Measurements from ENCODE around the gene PRSS3. TPM values are rescaled to one million over a fixed set of nuclear protein-coding genes. Genes with fewer than 3 reads are reported as not detected.
A peak's percentile ranks its signal among the peaks of the same experiment; 100 is the strongest.
"Not testable (repeated sequence)": the region's sequence is repeated elsewhere in the genome, so short reads cannot be mapped to it uniquely, and the experiment has no call there.

PRSS3 gene
- total RNA-seq: not detected in 2 replicates

DNA sequence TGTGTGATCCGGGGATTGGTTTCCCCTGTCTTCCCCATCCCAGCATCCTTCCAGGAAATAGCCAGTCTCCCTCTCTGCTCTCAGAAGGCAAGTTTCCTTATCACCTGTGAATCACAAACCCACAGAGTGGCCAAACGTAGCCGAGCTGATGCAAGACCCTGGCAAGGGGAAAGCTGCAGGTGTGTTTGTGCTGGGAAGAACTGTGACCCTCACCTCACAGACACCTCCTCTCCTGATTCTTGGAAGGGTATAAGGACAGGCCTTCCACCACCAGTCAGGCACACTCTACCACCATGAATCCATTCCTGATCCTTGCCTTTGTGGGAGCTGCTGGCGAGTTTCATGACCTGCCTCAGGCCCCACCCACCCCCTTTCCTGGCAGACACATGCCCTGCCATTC is at the start of gene PRSS3:
TSS of gene PRSS3 (plus strand) at position 281 of the 400 bp plus-strand sequence. CDS start at position 294, 13 bp downstream.
- no peaks in the 10 kb centered on the region for H3K9me3 Mint-ChIP-seq
- DNase-seq (ENCODE audit: low spot score): no peak
- intact Hi-C loops (cut with micrococcal nuclease): no loop called here
- no peaks in the 10 kb centered on the region for H3K4me1 Mint-ChIP-seq (ENCODE audit: low read depth)
- no peak within 1 kb of the TSS for H3K27ac Mint-ChIP-seq
- no peak within 1 kb of the TSS for H3K4me3 Mint-ChIP-seq
- no peaks in the 10 kb centered on the region for H3K36me3 Mint-ChIP-seq (ENCODE audit: low read depth)
- H3K27me3 Mint-ChIP-seq (ENCODE audit: insufficient read depth): peaks cover 24% of the 10 kb centered on the region

DNA sequence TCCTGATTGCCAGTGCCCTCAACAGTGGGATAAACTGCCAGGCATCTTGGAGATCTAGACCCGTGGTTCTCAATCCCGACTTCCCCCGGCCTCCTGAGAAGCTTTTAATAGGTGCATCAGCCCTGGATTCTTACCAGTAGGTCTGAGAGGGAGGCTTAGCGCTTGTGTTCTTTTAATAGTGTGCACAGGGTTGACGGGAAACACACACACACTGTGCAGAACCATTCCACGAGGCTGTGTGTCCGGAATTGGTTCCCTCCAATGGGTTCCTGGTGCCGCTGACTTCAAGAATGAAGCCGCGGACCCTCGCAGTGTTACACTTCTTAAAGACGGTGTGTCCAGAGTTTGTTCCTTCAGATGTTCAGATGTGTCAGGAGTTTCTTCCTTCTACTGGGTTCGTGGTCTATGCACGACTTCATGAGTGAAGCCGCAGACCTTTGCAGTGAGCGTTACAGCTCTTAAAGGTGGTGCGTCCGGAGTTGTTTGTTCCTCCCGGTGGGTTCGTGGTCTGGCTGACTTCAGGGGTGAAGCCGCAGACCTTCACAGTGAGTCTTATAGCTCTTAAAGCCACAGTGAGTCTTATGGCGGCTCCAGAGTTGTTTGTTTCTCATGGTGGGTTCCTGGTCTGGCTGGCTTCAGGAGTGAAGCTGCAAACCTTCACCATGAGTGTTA is 46.6 kb upstream of the PRSS3 start:
- Mint-ChIP-seq H3K27me3 (ENCODE audit: insufficient read depth) (peaks cover 57% of the 10 kb centered on the region), H3K27ac (no peak overlapping the region)

DNA sequence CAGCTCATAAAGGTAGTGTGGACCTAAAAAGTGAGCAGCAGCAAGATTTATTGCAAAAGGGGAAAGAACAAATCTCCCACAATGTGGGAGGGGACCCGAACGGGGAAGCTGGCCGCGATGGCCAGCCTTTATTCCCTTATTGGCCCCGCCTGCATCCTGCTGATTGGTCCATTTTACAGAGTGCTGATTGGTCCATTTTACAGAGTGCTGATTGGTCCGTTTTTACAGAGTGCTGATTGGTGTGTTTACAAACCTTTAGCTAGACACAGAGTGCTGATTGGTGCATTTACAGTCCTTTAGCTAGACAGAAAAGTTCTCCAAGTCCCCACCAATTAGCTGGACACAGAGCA is 46.1 kb upstream of the PRSS3 start:
- H3K9me3 Mint-ChIP-seq; H3K36me3 Mint-ChIP-seq (ENCODE audit: low read depth); DNase-seq (ENCODE audit: low spot score); intact Hi-C loops (cut with micrococcal nuclease); H3K27ac Mint-ChIP-seq: not testable (repeated sequence)
- Mint-ChIP-seq H3K27me3 (ENCODE audit: insufficient read depth) (peaks cover 58% of the 10 kb centered on the region), H3K4me3 (peak overlapping the region; percentile 59), H3K4me1 (ENCODE audit: low read depth) (peaks cover 13% of the 10 kb centered on the region)

More for the DNA sequence above, 46.6 kb upstream of the PRSS3 start:
- peak overlapping the region; percentile 59 for H3K4me3 Mint-ChIP-seq
- intact Hi-C loops (cut with micrococcal nuclease): no loop called here
- DNase-seq (ENCODE audit: low spot score): peak; percentile 12
- H3K4me1 Mint-ChIP-seq (ENCODE audit: low read depth): peaks cover 13% of the 10 kb centered on the region
- no peaks in the 10 kb centered on the region for H3K9me3 Mint-ChIP-seq
- peaks cover 1% of the 10 kb centered on the region for H3K36me3 Mint-ChIP-seq (ENCODE audit: low read depth)

GRCh38 chr9:33750307-33750838 is 45.0 kb upstream of the PRSS3 start:
- Mint-ChIP-seq H3K9me3 (no peaks in the 10 kb centered on the region), H3K27ac (no peak overlapping the region), H3K36me3 (ENCODE audit: low read depth) (peaks cover 1% of the 10 kb centered on the region), H3K27me3 (ENCODE audit: insufficient read depth) (peaks cover 65% of the 10 kb centered on the region), H3K4me1 (ENCODE audit: low read depth) (peaks cover 13% of the 10 kb centered on the region), H3K4me3 (no peak overlapping the region)
- no peak for DNase-seq (ENCODE audit: low spot score)
- intact Hi-C loops (cut with micrococcal nuclease): no loop called here

DNA sequence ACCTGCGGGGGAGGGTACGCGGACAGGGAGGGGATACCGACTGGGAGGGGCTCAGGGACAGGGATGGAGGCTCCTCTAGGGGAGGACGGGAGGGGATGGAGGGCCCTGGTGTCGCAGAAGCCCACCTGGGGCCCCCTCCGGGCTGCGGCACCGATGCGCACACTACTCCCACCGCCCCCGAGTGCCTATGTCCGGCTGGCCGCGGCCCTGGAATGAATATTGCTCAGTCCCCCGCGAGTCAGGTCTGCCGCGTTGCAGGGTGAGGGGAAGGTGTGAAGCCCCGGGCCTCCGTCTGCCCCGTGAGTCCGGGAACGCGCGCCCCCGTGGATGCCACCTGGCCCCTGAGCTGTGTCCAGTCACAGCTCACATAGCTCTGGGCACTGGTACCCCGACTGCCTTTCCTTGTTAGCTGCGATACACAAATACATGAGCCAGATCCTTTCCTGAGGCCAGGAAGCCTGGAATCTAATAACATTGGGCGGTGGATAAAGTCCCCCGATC is 44.5 kb upstream of the PRSS3 start:
- peaks cover 71% of the 10 kb centered on the region for H3K27me3 Mint-ChIP-seq (ENCODE audit: insufficient read depth)
- H3K9me3 Mint-ChIP-seq: no peaks in the 10 kb centered on the region
- H3K4me3 Mint-ChIP-seq: no peak overlapping the region
- intact Hi-C loops (cut with micrococcal nuclease): no loop called here
- peaks cover 13% of the 10 kb centered on the region for H3K4me1 Mint-ChIP-seq (ENCODE audit: low read depth)
- DNase-seq (ENCODE audit: low spot score): no peak
- H3K27ac Mint-ChIP-seq: no peak overlapping the region
- peaks cover 1% of the 10 kb centered on the region for H3K36me3 Mint-ChIP-seq (ENCODE audit: low read depth)

- H3K4me3 Mint-ChIP-seq: no peak overlapping the region
Measured at GRCh38 chr9:33751536-33752129, 43.7 kb upstream of the PRSS3 start.

GRCh38 chr9:33752130-33752637 is 43.2 kb upstream of the PRSS3 start:
- Mint-ChIP-seq H3K36me3 (ENCODE audit: low read depth) (peaks cover 1% of the 10 kb centered on the region), H3K27me3 (ENCODE audit: insufficient read depth) (peaks cover 78% of the 10 kb centered on the region)

More at GRCh38 chr9:33751536-33752129, 43.7 kb upstream of the PRSS3 start:
- no peaks in the 10 kb centered on the region for H3K9me3 Mint-ChIP-seq
- H3K27ac Mint-ChIP-seq: no peak overlapping the region
- intact Hi-C loops (cut with micrococcal nuclease): no loop called here
- peaks cover 13% of the 10 kb centered on the region for H3K4me1 Mint-ChIP-seq (ENCODE audit: low read depth)
- H3K27me3 Mint-ChIP-seq (ENCODE audit: insufficient read depth): peaks cover 75% of the 10 kb centered on the region
- peaks cover 1% of the 10 kb centered on the region for H3K36me3 Mint-ChIP-seq (ENCODE audit: low read depth)
- no peak for DNase-seq (ENCODE audit: low spot score)

DNA sequence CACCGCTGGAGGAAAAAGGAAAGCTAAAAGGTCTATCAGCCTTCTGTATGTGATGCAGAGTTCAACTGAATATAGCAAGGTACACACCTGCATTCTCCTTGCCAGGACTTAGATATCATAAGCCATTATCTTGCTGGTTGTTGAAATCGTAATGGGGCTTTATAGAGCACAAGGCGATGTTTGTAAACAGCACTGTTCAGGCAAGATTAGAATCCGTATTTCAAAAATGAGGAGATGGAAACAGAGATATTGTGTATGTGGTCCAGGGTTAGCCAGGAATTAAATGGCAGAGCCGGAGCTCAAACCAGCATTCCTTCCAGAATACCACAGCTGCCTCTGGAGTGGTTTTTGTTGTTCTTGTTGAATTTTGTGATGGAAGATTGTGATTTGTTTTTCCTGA is 42.6 kb upstream of the PRSS3 start:
- intact Hi-C loops (cut with micrococcal nuclease); H3K36me3 Mint-ChIP-seq (ENCODE audit: low read depth): not testable (repeated sequence)

More at GRCh38 chr9:33752130-33752637, 43.2 kb upstream of the PRSS3 start:
- Mint-ChIP-seq H3K4me1 (ENCODE audit: low read depth) (peaks cover 13% of the 10 kb centered on the region), H3K4me3 (no peak overlapping the region), H3K9me3 (no peaks in the 10 kb centered on the region), H3K27ac (no peak overlapping the region)
- no peak for DNase-seq (ENCODE audit: low spot score)
- intact Hi-C loops (cut with micrococcal nuclease): no loop called here

DNA sequence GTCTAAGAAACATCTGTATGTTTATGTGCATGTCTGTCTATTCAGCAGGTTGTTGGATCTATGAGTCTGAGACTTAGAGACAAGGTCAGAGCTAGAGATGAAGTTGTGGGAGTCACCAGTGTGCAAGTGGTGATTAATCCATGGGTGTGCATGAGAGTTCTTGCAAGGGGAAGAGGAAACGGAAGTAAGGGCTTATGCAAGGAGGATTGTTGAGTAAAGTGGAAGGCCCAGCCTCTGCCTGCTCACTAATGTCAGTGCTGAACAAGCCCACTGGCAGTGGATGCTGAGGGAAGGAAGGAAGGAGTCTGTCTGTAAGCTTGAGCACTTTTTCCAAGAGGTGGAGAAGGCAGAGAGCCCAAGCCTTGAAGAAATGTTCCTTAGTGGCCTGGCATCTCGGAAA is 35.7 kb upstream of the PRSS3 start:
- H3K9me3 Mint-ChIP-seq; H3K27ac Mint-ChIP-seq; H3K4me3 Mint-ChIP-seq; H3K4me1 Mint-ChIP-seq (ENCODE audit: low read depth); intact Hi-C loops (cut with micrococcal nuclease); DNase-seq (ENCODE audit: low spot score); H3K36me3 Mint-ChIP-seq (ENCODE audit: low read depth): not testable (repeated sequence)
- peaks cover 34% of the 10 kb centered on the region for H3K27me3 Mint-ChIP-seq (ENCODE audit: insufficient read depth)

More for the DNA sequence above, 42.6 kb upstream of the PRSS3 start:
- not testable (repeated sequence) for H3K9me3 Mint-ChIP-seq; DNase-seq (ENCODE audit: low spot score); H3K27ac Mint-ChIP-seq; H3K4me3 Mint-ChIP-seq
- peaks cover 13% of the 10 kb centered on the region for H3K4me1 Mint-ChIP-seq (ENCODE audit: low read depth)
- H3K27me3 Mint-ChIP-seq (ENCODE audit: insufficient read depth): peaks cover 79% of the 10 kb centered on the region

DNA sequence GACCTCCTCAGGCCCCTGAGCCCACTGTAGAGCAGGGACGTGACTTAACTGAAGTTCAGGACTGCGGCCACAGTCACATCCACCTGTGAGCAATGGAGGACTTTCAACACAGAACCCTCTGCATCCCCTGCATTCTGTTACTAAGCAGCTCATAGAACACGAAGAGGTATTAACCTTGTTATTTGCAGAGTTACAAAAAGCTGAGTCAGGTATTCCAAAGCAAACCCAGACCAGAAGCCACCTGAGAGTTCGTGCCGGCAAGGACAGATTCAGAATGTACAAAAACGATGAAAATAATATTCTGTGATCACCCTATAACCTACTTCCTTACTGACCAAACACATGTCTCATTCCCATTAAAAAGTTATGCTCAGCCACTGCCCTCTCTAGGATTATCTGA is 33.0 kb upstream of the PRSS3 start:
- H3K27ac Mint-ChIP-seq: no peak overlapping the region
- intact Hi-C loops (cut with micrococcal nuclease): no loop called here
- H3K36me3 Mint-ChIP-seq (ENCODE audit: low read depth): no peaks in the 10 kb centered on the region

GRCh38 chr9:33763709-33764108 is 31.7 kb upstream of the PRSS3 start:
- intact Hi-C loops (cut with micrococcal nuclease); H3K27ac Mint-ChIP-seq; H3K9me3 Mint-ChIP-seq; H3K4me3 Mint-ChIP-seq; DNase-seq (ENCODE audit: low spot score); H3K4me1 Mint-ChIP-seq (ENCODE audit: low read depth); H3K36me3 Mint-ChIP-seq (ENCODE audit: low read depth); H3K27me3 Mint-ChIP-seq (ENCODE audit: insufficient read depth): not testable (repeated sequence)

More for the DNA sequence above, 33.0 kb upstream of the PRSS3 start:
- DNase-seq (ENCODE audit: low spot score): no peak
- Mint-ChIP-seq H3K4me3 (no peak overlapping the region), H3K9me3 (no peaks in the 10 kb centered on the region), H3K27me3 (ENCODE audit: insufficient read depth) (peaks cover 11% of the 10 kb centered on the region), H3K4me1 (ENCODE audit: low read depth) (no peaks in the 10 kb centered on the region)

GRCh38 chr9:33765411-33765810 is 29.9 kb upstream of the PRSS3 start:
- no peak overlapping the region for H3K4me3 Mint-ChIP-seq
- intact Hi-C loops (cut with micrococcal nuclease): no loop called here
- DNase-seq (ENCODE audit: low spot score): no peak

More at GRCh38 chr9:33765411-33765810, 29.9 kb upstream of the PRSS3 start:
- H3K36me3 Mint-ChIP-seq (ENCODE audit: low read depth): no peaks in the 10 kb centered on the region
- H3K27me3 Mint-ChIP-seq (ENCODE audit: insufficient read depth): peaks cover 7% of the 10 kb centered on the region
- no peaks in the 10 kb centered on the region for H3K9me3 Mint-ChIP-seq
- H3K27ac Mint-ChIP-seq: no peak overlapping the region
- peaks cover 2% of the 10 kb centered on the region for H3K4me1 Mint-ChIP-seq (ENCODE audit: low read depth)
